Measurements from ENCODE around the gene UPF1.

DNA sequence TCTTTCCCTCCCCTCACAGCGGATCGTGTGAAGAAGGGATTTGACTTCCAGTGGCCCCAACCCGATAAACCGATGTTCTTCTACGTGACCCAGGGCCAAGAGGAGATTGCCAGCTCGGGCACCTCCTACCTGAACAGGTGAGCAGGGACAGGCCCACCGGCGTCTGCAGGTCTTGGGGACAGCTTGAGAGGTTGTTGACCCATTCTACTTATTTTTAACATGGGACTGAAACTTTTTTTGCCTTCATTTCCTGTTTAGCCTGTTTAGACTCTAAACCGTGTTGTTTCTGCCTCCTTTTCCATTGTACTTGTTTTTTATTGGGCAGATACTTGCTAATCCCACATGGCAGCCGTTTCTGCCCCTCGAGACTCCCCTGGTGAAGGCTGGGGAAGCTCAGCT lies 28.5 kb downstream of the UPF1 start:
- TF ChIP-seq CTCF (IDR thresholded peaks at IDR 0.05; ENCODE audit: insufficient read depth, low read length, poor library complexity, severe bottlenecking) (no peak), EZH2phosphoT487 (conservative IDR thresholded peaks at IDR 0.05; ENCODE audit: low read length) (no peak)
